ENCODE data around the gene ARID1B. TPM values are rescaled to one million over a fixed set of nuclear protein-coding genes. Genes with fewer than 3 reads are reported as not detected.

Gene ARID1B
- total and polyA plus RNA-seq, 2 of the 4 experiments (the other 2 are of a cell fraction): 14.5 to 20.1 TPM

DNA sequence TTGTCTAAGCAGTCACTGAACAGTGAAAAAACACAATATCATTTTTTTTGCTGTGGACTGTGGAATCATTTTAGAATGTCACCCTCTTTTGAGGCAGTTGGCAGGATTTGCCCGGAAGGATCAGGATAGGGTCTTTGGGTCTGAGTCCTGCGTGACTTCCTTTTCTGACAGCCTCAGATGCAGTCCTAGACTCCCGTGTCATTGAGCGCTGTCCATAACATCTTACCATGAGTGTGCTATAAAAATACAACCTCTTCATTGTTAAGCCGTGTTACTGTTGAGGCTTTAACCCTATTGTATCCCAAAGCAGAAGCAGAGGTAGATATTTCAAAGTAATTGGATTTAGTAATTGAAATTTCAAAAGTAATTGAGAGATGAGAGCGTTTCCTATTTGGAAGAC lies 30.6 kb downstream of the ARID1B start:
- H2BK120ac ChIP-seq (ENCODE audit: low read depth, low read length): no peak overlapping the region
- dilution Hi-C loops (cut with HindIII; ENCODE audit: low sequenced_read_pairs, unreplicated experiment): no loop called here
- no peak overlapping the region for H3K23ac ChIP-seq (ENCODE audit: low read depth, low read length)
- H3K27ac ChIP-seq (ENCODE audit: insufficient read depth, low read length): no peak overlapping the region
- no peak overlapping the region for H2AK9ac ChIP-seq (replicated peaks; ENCODE audit: low read depth, low read length, poor library complexity)
- no peak overlapping the region for H3K18ac ChIP-seq (ENCODE audit: low read depth, low read length)
- no peak overlapping the region for H4K5ac ChIP-seq (ENCODE audit: low read depth, low read length)
- H3K9me3 ChIP-seq (ENCODE audit: control insufficient read depth, insufficient read depth, low read length): peaks cover 2% of the 10 kb centered on the region; the same call in 1 of the 2 replicates
- no peak overlapping the region for H2AFZ ChIP-seq (replicated peaks; ENCODE audit: low read length, poor library complexity)
- ChIA-PET POLR2A (ENCODE audit: unreplicated experiment) (no interaction called here), CTCF (no interaction called here)
- H3K27me3 ChIP-seq (ENCODE audit: control insufficient read depth, insufficient read depth, low read length): no peaks in the 10 kb centered on the region
- no peaks in the 10 kb centered on the region for H3K36me3 ChIP-seq (ENCODE audit: control insufficient read depth, insufficient read depth, low read length)
- peaks cover 18% of the 10 kb centered on the region for H3K9me1 ChIP-seq (ENCODE audit: insufficient read depth, low read length)
- no peak overlapping the region for H2BK15ac ChIP-seq (ENCODE audit: low read depth, low read length)
- no TSS peak for BruUV-seq (replicated peaks)
- intact Hi-C loops (cut with micrococcal nuclease): no loop called here
- H3K56ac ChIP-seq (ENCODE audit: extremely low read depth, insufficient read depth, low read length): no peak overlapping the region
- no peak for DNase-seq
- H2BK5ac ChIP-seq (ENCODE audit: low read depth, low read length, poor library complexity, severe bottlenecking): no peak overlapping the region
- H3K14ac ChIP-seq (replicated peaks; ENCODE audit: low read depth, low read length): no peak overlapping the region
- 100% methylated on average over 2 of the region's 6 CpGs; no CpG with 5 or more reads in 1 of the 2 experiments for WGBS, 2 experiments (ENCODE audit: extremely low coverage in 2 of 2, insufficient read length in 1 of 2)
- H3K4me1 ChIP-seq (ENCODE audit: control insufficient read depth, insufficient read depth, low read length): peaks cover 8% of the 10 kb centered on the region
- H3K9ac ChIP-seq (ENCODE audit: low read depth, low read length): no peak overlapping the region
- H3K4me3 ChIP-seq (ENCODE audit: insufficient read depth, low read depth, low read length): no peak overlapping the region
- no peak overlapping the region for H4K91ac ChIP-seq (ENCODE audit: insufficient read depth, low read depth, low read length)
- peaks cover 37 to 75% of the 10 kb centered on the region in 2 experiments for H3K79me1 ChIP-seq (ENCODE audit: low read depth in 1 of 2, low read length in 2 of 2)
- no peak overlapping the region for H2BK20ac ChIP-seq (ENCODE audit: low read depth, low read length)
- no peak for ATAC-seq (ENCODE audit: low read depth)
- no peak overlapping the region for H4K8ac ChIP-seq (ENCODE audit: low read depth in 2 of 2, low read length in 2 of 2)
- H4K20me1 ChIP-seq (ENCODE audit: insufficient read depth, low read length): peaks cover 67% of the 10 kb centered on the region
- in situ Hi-C loops (cut with MboI; ENCODE audit: low sequenced_read_pairs): no loop called here
- TF ChIP-seq POLR2A (IDR thresholded peaks at IDR 0.05; ENCODE audit: low read depth, low read length): no peak
- TF ChIP-seq RAD21 (IDR thresholded peaks at IDR 0.05; ENCODE audit: low read length): no peak
- no peak for TF ChIP-seq CHD1 (IDR thresholded peaks at IDR 0.05; ENCODE audit: low read depth, low read length)
- TF ChIP-seq CEBPB (IDR thresholded peaks at IDR 0.05; ENCODE audit: low read depth, low read length): no peak
- TF ChIP-seq MAZ (IDR thresholded peaks at IDR 0.05; ENCODE audit: borderline replicate concordance, low read depth, low read length): no peak
- no peak for TF ChIP-seq RCOR1 (IDR thresholded peaks at IDR 0.05; ENCODE audit: insufficient replicate concordance, low read length)
- no peak for TF ChIP-seq RFX5 (IDR thresholded peaks at IDR 0.05; ENCODE audit: low read depth, low read length)
- no peak for TF ChIP-seq SMC3 (IDR thresholded peaks at IDR 0.05; ENCODE audit: low read depth, low read length)
- TF ChIP-seq MXI1 (IDR thresholded peaks at IDR 0.05; ENCODE audit: borderline replicate concordance, low read depth, low read length): no peak
- no peak overlapping the region for H3K4me2 ChIP-seq (ENCODE audit: low read depth, low read length)
- no peak overlapping the region for H2AK5ac ChIP-seq (ENCODE audit: low read depth, low read length)
- H3K4ac ChIP-seq (ENCODE audit: low read depth, low read length): no peak overlapping the region

Data from IMR-90 (cell line).